Stimulated activated CD4-positive, alpha-beta T cell treated with anti-CD3 and anti-CD28 coated beads, Interleukin-4, amount 100 ng/mL, for 24 hours (primary cell): ENCODE results near the gene SLC25A26.
"Not testable (repeated sequence)": the region's sequence is repeated elsewhere in the genome, so short reads cannot be mapped to it uniquely, and the experiment has no call there.

ENCODE experiments used
- DNase-seq: peaks from one replicate; pipeline ENCODE4 v3.0.0-alpha.2; 2020

The SLC25A26 gene

DNA sequence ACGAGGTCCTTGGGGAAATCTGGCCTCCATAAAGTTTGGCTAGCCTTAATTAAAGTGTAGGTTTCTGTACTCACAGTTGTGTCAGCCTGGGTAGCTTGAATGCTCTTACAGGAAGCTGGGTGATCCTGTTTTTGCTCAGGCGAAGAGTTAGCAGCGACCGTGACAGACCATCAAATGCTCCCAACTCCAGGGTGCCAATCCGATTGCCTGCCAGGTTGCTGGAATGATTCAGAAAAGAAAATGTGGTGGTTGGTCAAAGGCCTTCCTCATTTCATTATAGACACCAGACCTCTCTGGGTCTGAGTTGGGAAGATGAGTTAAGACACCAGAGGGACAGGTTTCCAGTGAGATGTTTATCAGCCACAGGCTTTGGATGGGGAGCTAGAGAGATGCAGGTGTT is 194.0 kb downstream of the SLC25A26 start:
- DNase-seq, result no peak

DNA sequence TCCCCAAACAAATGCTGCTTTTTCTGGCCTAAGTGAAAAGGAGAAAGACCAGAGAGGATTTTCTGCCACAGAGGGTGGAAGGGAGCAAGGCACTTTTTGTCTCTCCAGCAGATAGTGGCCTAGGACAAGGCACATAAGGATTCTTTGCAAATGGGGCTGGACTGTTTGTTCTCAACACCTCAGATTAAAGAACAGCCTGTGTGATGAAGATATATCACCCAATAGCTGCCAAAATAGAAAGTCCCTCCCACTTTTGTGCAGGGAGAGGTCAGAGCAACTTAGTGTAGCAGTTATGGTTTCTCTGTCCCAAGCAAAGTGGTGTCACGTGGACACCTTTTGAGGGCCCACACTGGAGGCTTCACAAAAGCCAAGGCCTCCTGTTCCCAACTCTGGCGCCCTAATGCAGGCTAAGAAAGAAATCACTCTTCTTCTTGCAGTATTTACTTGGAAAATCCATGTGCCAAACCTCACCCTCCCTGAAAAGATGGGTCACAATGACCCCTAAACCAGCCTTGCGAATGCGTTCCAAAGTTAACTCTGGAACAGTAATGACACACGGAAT is 195.1 kb downstream of the SLC25A26 start:
- no peak for DNase-seq

GRCh38 chr3:66416556-66417304 is 195.9 kb downstream of the SLC25A26 start:
- DNase-seq, result no peak

- no peak for DNase-seq
Measured at GRCh38 chr3:66418475-66418931, 197.7 kb downstream of the SLC25A26 start.

DNA sequence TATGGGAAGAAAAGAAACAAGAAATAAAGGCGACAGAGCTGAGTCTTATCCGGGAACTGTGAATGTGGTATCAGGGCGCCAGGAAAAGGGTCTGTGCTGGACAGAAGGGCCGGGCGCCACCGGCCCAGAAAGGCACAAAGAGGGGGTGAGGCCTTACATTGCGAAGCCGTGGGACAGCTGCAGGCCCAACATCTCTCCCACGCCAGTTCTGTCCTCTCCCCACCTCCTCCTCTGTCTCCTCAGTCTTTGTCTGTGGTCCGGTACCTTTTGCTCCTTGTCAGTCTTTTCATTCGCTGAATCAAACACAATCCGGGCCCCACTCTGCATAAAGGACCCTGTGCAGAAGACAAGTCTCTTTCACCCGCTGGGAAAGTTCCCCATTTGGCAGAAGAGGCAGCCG is 198.2 kb downstream of the SLC25A26 start:
- DNase-seq, result no peak

- DNase-seq, result not testable (repeated sequence)
Measured at GRCh38 chr3:66421144-66421543, 200.3 kb downstream of the SLC25A26 start.

- not testable (repeated sequence) for DNase-seq
Measured at GRCh38 chr3:66421893-66422292, 201.1 kb downstream of the SLC25A26 start.

- peak; percentile 16 for DNase-seq
Measured at GRCh38 chr3:66423791-66424190, 203.0 kb downstream of the SLC25A26 start.

GRCh38 chr3:66425032-66425431 is 204.2 kb downstream of the SLC25A26 start:
- DNase-seq, result no peak

DNA sequence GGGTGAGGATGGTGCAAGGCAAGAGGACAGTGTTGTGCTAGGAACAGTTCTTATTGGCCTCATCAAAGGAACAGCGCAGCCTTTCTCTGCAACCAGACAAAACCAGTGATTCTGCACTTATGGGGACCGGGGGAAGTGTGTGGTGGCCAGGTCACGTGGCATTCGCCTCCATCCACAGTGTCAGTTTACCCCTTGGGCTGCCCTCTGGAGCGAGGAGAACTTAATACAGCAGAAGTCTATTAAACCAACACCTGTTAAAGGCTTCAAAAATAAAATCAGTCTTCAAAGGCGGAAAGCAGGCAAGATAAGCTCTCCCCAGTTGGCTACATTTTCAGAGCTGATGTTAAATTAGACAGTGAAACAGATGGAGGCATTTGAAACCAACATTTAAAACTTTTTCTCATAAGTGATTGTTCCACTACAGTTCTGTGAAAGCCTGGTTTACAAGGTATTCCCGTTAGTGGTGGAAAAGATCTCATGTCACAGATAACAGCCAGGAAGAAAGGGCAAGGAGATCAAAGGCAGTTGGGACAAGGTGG is 204.8 kb downstream of the SLC25A26 start:
- DNase-seq, result no peak

GRCh38 chr3:66426135-66426534 is 205.3 kb downstream of the SLC25A26 start:
- no peak for DNase-seq

GRCh38 chr3:66427352-66427751 is 206.6 kb downstream of the SLC25A26 start:
- DNase-seq, result no peak

GRCh38 chr3:66427951-66428474 is 207.2 kb downstream of the SLC25A26 start:
- no peak for DNase-seq
